OCI-M1 (cell line): Measurements from ENCODE around the gene EMC8.

Experiments used
- DNase-seq: peaks from one replicate; lab custom pipeline; 2025; lab: John Stamatoyannopoulos, UW

EMC8 gene

DNA sequence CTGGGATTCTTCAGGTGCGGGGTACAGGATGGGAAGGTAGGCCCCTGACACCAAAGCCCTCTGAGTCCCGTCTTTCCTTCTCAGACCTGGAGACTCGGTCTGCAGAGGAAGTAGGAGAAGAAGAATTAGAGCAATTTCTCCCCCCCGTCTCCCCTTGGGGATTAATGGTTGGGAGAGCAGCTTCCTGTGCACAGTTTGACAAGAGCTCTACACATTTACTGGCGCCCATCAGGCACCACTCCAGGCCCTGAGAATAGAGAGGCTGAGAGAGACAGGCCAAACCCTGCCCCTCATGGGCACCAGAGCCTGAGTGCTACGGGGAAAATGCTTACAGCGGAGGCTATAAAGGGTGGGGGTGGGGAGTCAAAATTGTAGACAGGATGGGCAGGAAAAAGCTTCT, 44.9 kb downstream of the EMC8 start:
- no peak for DNase-seq

DNA sequence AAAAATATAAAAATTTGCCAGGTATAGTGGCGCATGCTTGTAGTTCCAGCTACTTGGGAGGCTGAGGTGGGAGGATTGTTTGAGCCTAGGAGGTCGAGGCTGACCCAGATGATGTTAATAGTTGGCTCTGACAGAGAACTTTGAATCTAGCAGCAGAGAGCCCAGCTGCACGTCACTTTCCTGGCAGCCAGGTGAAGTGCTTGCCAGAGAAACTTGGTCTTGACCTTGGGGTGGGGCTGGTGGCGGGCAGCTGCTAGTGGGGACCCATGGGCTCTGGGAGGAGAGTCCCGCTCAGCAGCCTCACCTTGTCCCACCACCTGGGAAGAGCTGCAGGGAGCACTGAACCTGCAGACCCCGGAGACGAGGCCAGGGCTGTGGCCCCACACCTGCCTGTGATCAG, 45.4 kb downstream of the EMC8 start:
- no peak for DNase-seq

GRCh38 chr16:85753559-85753958, 45.8 kb downstream of the EMC8 start:
- DNase-seq = no peak

DNA sequence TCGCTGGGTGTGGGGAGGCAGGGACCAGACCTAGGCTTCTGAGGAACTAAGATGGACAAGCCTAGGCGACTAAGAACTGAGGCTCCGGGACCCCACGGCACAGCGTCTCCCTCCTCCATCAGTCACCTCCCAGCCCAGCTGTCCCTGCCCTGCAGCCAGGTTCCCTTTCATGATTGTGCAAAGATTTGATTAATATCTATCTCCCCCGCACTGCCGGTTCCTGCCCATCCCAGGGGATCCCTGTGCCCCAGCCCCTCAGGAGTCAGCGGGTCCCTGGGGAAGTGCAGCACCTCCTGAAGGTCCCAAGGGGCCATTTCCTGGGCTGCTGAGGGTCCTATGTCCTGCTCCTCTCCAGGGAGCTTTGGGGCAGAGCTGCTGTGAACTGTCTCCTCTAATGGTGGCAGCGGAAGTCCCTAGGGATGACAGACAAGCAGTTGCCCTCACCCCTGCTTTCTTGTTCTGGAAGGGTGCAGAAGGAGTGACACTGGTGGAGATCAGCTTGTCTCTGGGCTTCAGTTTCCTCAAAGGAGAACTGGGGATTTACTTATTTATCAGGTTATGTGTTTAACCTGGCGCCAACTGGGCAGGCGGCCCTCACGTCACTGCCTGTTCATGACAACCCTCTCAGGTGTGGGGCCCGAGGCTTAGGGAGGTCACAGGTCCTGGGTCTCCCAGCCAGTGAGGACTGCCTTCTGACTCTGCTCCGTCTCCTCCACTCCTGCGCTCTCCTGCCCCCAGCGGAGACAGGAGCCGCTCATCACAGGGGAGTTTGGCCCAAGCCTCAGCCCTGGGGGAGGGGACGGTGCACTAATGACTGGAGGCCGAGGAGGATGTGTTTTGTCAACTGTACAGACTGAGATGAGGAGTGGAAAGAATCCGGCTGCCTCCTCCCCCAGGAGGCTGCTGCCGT, 46.6 kb downstream of the EMC8 start:
- peak; percentile 43 for DNase-seq

DNA sequence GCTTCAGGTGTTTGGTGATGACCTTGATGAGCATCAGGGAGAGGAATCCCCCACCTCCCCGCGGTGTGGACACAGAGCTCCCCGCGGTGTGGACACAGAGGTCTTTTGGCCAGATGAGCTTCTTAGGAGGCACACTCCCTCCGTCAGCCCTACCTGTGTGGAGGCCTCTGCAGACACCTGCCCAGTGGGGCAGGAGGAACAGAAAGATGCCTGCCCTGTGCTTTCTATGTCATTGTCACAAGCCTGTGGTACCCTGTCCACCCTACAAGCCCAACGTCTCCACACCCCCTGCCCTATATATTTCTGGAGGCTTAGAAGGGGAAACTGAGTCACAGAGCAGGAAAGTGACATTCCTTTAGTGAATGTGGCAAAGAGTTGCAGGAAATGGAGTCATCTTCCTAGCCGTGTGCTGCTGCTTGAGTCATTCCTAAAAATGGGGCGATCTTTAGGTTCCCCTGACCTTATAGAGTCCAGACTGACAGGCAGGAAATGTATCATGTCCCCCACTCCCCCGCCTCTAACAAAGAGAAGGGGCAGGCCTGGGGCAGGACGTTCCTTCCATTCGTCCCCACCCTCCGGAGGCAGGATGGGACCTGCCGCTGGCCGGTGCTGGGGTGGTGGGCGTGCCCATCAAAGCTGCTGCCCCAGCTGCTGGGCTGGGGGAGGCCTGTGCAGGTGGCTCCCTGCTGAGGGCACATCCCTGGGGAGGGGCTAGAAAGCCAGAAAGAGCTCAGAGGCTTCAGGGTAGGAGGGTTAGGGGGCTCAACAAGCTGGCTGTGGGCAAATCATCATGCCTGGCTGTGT, 47.4 kb downstream of the EMC8 start:
- no peak for DNase-seq

DNA sequence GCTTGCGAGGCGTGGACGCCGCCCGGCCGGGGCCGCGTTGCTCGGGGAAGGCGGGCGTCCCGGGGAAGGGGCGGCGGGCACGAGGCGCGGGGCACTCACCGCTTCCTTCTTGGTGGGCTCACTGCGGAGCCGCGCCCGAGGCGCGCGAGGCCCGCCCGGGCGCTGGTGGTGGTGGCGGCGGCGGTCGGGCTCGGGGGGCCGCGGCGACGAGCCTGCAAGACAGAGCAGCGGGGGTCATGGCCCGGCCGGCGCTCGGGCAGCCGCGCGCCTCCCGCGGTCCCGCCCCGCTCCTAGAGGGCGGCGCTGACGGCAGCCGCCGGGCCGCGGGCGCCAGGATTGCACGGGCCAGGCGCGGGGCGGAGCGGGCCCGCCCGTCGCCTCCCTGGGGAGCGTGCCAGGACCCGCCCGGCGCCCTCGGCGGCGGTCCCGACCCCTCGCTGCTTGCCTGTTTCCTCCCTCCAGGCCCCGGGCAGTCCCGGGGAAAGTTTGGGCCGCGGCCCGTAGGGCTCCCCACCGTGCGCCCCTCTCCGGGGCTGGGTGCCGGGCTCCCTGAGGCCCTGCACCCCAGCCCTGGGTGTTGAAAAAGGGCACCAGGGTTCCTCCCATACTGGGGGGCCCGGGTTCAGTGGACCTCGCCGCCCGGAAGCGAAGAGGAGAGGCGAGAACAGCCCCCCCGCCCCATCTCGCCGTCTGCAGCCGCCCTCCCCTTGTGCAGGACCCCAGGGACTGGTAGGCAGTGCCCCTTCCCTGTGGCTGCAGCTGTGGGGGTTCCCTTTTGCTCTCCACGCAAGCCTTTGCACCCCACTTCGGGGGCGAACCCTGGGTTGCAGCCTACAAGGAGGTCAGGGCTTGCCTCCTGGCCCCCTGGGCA, 48.3 kb downstream of the EMC8 start, which contains the start of gene C16orf74:
TSS of gene C16orf74 (minus strand) at position 270 of the 871 bp plus-strand sequence. CDS start 15,879 bp downstream, outside the sequence.
- peak; percentile 25 for DNase-seq

DNA sequence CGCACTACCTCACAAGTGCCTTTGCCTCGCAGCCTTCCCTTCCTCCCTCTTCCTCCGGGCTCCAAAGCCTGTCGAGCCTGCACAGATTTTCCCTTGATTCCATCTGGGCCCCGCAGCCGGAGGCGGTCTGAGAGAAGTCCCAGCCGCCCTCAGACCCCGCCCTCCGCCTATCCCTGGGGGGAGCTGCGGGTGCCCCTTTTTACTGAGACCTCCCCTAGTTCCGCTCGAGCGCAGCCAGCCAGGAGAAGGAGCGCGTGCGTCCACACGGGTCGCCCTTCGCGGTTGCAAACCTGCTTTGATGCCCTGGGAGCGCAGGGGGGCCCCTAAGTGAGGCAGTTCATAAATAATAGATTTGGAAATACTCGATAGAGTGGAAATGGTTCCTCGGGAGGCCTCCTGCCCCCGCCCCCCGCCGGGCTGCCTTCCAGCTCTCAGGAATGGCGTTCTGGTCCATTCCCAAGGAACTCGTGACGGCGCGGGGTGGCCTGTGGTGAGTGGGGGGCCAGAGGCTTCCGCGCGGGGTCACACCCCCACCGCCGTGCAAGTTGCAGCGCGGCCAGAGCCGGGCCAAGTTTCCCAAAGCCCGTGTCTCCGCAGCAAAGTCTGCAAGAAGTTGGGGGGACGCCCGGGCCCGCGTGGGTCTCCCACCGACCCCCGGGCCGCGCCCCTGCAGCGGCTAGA, 49.1 kb downstream of the EMC8 start:
- DNase-seq = no peak

DNA sequence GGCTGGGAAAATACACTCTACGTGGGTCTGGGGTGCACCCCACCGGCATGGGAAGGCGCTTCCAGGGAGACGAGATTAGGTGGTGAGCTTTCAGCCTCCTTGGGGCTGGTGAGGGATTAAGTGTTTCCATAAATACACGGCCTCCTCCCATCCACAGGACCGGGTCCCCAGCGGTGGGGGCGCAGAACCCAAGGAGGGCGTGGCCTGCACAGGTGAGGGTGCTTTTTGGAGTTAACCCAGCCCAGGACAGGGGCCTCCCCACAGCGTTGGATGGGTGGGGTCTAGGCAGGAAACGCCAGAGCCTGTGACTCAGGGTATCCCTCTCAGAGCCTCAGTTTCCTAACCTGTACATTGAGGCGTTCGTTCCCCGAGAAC, 49.6 kb downstream of the EMC8 start:
- DNase-seq = no peak

DNA sequence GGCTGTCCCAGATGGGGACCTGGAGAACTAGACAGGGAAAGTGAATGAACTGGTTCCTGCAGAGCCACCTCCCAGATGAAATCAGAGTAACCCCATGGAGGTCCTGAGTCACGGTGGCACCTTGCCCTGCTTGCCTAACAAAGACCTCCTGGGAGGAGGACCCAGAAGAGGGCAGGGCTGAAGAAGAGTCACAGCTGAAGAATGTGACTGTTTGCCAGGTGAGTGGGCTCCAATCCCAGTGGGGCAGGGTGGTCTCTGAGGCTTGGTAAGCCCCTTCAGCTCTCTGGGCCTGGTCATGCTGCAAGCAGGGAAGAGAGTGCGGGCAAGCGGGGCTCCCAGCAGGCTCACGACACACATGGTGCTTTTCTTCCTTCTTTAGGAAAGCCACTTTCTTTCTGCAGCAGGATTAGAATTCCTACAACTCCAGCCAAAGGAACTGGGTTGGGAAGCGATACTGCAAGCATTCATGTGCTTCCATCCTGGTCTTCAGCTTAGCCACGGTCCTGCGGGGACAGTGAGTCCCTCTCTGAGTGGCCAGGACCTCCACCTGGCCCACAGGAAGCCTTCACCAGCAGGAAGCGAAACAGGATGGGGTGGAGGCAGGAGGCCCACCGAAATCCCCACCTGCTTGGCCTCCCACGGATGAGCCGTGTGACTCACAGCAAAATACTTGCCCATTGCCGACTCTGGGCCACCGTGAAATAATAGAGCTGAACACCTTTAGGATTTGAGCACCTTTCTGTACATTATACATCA, 52.7 kb downstream of the EMC8 start:
- no peak for DNase-seq

GRCh38 chr16:85738923-85739715, 60.2 kb downstream of the EMC8 start:
- no peak for DNase-seq

DNA sequence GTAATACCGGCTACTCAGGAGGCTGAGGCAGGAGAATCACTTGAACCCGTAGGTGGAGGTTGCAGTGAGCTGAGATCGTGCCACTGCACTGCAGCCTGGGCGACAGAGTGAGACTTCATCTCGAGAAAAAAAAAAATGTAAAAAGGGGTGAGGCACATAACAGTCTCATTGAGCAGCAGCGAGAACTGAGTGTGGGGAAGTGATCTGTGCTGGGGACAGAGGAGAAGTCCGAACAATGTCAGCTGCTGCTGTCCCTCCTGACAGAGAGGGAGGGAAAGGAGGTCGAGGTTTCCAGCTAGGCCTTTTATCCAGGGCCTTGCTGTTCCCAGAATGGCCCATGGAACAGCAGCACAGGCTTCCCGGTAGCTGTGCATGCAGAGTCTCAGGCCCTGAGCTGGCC, 62.4 kb downstream of the EMC8 start:
- no peak for DNase-seq

DNA sequence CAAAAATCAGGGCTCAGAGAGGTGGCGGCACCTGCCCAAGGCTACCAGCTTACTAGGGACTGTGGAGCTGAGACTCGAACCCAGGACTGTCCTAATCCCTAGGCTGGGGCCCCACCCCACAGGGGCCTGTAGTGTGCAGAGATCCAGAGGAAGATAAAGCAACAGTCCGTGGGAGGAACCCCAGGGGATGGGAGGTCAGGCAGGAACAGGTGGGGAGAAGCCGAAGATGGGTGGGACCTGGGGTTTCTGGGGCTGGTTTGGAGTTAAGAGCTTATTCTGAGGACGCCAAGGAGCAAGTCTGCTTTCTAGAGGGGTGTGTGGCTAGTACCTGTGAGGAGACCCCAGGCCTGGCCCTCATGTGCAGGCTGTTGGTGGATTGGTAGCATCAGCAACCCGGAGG, 63.4 kb downstream of the EMC8 start:
- DNase-seq = no peak

- no peak for DNase-seq
Measured at GRCh38 chr16:85735225-85735635, 64.1 kb downstream of the EMC8 start.

- no peak for DNase-seq
Measured at GRCh38 chr16:85734311-85735017, 64.9 kb downstream of the EMC8 start.

- DNase-seq = no peak
Measured at GRCh38 chr16:85733839-85734170, 65.5 kb downstream of the EMC8 start.

DNA sequence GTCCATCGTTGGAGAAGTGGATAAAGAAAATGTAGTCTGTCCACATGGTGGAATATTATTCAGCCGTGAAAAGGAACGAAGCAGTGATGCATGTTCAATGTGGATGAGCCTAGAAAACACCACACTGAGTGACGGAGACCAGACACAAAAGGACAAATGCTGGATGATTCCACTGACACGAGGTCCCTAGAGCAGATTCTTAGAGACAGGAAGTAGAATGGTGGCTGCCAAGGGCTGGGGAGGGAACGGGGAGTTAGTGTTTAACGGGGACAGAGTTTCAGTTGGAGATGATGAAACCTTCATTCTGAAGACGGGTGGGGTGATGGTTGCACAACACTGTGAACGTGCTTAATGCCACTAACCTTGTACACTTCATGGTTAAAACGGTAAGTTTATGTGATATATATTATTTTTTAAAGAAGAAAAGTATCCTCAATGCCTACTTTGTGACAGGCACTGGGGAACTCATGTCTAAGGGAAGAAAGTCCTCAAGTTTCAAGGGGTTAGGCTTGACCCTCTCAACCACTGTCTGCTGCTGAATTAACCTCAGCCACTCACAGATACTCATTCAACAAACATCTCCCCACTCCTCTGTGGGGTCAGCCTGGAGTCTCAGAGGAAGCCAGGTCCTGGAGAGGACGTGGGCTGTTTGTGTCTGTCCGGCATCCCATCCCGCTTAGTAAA, 66.0 kb downstream of the EMC8 start:
- peak; percentile 24 for DNase-seq

GRCh38 chr16:85731179-85731578, 68.2 kb downstream of the EMC8 start:
- no peak for DNase-seq

GRCh38 chr16:85730186-85730465, 69.2 kb downstream of the EMC8 start:
- DNase-seq = no peak
